ENCODE results near the gene SKA1. TPM values are rescaled to one million over a fixed set of nuclear protein-coding genes. Genes with fewer than 3 reads are reported as not detected.
A peak's percentile ranks its signal among the peaks of the same experiment; 100 is the strongest.

Gene SKA1
- total and polyA plus RNA-seq, 2 donors = 0.19 to 11.5 TPM

- H3K4me1 ChIP-seq (ENCODE audit: insufficient read depth) = no peaks in the 10 kb centered on the region
- H3K4me3 ChIP-seq (ENCODE audit: low read depth, low read length) = no peak overlapping the region
- H3K27ac ChIP-seq (ENCODE audit: low read depth) = no peak overlapping the region
- WGBS = 23% methylated on average over 2 of the region's 2 CpGs
- H3K36me3 ChIP-seq (ENCODE audit: insufficient read depth) = no peaks in the 10 kb centered on the region
- DNase-seq (ENCODE audit: extremely low spot score) = no peak
Observed at GRCh38 chr18:50360611-50361010, 14.2 kb upstream of the SKA1 start.

DNA sequence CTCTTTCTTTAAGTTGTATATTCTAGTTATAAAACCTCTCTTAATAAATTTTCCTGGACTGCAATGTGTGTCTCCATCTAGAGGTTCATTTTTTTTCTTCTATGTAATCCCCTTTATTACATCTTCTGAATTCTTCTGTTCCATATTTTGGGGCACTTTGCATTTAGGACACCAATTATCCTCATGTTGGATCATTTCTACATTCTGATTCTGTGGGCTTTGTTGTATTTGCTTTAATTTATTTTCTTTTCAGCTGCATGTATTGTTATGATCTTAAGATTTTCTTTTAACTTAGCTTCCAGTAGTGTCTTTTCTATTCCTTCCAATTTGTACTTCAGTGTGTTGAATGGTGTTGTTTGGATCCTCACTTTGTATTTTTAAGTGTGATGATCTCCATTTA is 5.2 kb upstream of the SKA1 start:
- no peak overlapping the region for H3K27ac ChIP-seq (ENCODE audit: low read depth)

GRCh38 chr18:50372743-50373142 is 2.1 kb upstream of the SKA1 start:
- Histone ChIP-seq H3K36me3 (ENCODE audit: insufficient read depth) (no peaks in the 10 kb centered on the region), H3K27ac (ENCODE audit: low read depth) (no peak overlapping the region), H3K4me3 (ENCODE audit: low read depth, low read length) (no peak overlapping the region), H3K4me1 (ENCODE audit: insufficient read depth) (no peaks in the 10 kb centered on the region)
- WGBS = 59% methylated on average over 5 of the region's 5 CpGs
- no peak for DNase-seq (ENCODE audit: extremely low spot score)

More for the DNA sequence above, 5.2 kb upstream of the SKA1 start:
- DNase-seq (ENCODE audit: extremely low spot score) = no peak
- Histone ChIP-seq H3K4me3 (ENCODE audit: low read depth, low read length) (no peak overlapping the region), H3K36me3 (ENCODE audit: insufficient read depth) (no peaks in the 10 kb centered on the region), H3K4me1 (ENCODE audit: insufficient read depth) (no peaks in the 10 kb centered on the region)

- no peak overlapping the region for H3K27ac ChIP-seq (ENCODE audit: low read depth)
- H3K4me3 ChIP-seq (ENCODE audit: low read depth, low read length) = no peak overlapping the region
- no peak for DNase-seq (ENCODE audit: extremely low spot score)
- H3K4me1 ChIP-seq (ENCODE audit: insufficient read depth) = no peaks in the 10 kb centered on the region
- H3K36me3 ChIP-seq (ENCODE audit: insufficient read depth) = no peaks in the 10 kb centered on the region
- WGBS = 76% methylated on average over 7 of the region's 7 CpGs
Observed at GRCh38 chr18:50373561-50374219, 1.2 kb upstream of the SKA1 start.

- DNase-seq (ENCODE audit: extremely low spot score) = no peak
- H3K4me3 ChIP-seq (ENCODE audit: low read depth, low read length) = peak overlapping the region; percentile 24
- no peaks in the 10 kb centered on the region for H3K4me1 ChIP-seq (ENCODE audit: insufficient read depth)
- H3K36me3 ChIP-seq (ENCODE audit: insufficient read depth) = no peaks in the 10 kb centered on the region
- H3K27ac ChIP-seq (ENCODE audit: low read depth) = peak overlapping the region; percentile 69
- WGBS = 59% methylated on average over 8 of the region's 8 CpGs
Observed at GRCh38 chr18:50374220-50374752, 560 bp upstream of the SKA1 start.

DNA sequence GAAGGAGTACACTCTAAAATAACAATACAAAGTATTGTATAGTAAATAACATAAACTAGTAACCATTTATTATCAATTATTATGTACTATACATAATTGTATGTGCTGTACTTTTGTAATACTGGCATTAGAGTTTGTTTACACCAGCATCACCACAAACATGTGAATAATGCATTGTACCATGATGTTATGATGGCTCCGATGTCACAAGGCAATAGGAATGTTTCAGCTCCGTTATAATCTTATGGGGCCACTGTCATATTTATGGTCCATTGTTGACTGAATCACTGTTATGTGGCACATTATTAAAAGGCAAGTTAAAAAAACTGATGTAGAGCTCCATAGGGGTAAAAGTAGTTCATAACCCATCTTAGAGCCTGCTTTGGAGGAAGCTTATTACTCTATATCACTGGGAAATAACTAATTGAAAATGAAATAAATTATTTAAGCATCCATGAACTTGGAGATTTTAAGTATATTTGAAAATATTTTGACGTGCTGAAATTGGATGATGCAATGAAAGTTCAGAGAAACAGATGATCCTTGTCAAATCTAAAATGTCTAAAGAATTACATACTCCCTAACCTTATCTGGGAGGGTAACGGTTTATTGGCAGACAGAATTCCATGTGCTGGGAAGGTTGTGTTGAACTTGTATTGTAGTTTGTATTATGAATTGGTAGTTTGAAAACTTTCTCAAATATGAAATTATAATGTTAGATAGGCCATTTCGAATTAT is 2.4 kb downstream of the SKA1 start:
- no peak overlapping the region for H3K27ac ChIP-seq (ENCODE audit: low read depth)
- no peaks in the 10 kb centered on the region for H3K36me3 ChIP-seq (ENCODE audit: insufficient read depth)
- no peak overlapping the region for H3K4me3 ChIP-seq (ENCODE audit: low read depth, low read length)
- no peak for DNase-seq (ENCODE audit: extremely low spot score)
- WGBS = 75% methylated on average over 5 of the region's 5 CpGs
- no peaks in the 10 kb centered on the region for H3K4me1 ChIP-seq (ENCODE audit: insufficient read depth)

GRCh38 chr18:50388988-50389387 is 14.1 kb downstream of the SKA1 start:
- 74% methylated on average over 2 of the region's 2 CpGs for WGBS
- H3K4me1 ChIP-seq (ENCODE audit: insufficient read depth) = no peaks in the 10 kb centered on the region
- H3K4me3 ChIP-seq (ENCODE audit: low read depth, low read length) = no peak overlapping the region
- no peak for DNase-seq (ENCODE audit: extremely low spot score)
- no peaks in the 10 kb centered on the region for H3K36me3 ChIP-seq (ENCODE audit: insufficient read depth)
- no peak overlapping the region for H3K27ac ChIP-seq (ENCODE audit: low read depth)

DNA sequence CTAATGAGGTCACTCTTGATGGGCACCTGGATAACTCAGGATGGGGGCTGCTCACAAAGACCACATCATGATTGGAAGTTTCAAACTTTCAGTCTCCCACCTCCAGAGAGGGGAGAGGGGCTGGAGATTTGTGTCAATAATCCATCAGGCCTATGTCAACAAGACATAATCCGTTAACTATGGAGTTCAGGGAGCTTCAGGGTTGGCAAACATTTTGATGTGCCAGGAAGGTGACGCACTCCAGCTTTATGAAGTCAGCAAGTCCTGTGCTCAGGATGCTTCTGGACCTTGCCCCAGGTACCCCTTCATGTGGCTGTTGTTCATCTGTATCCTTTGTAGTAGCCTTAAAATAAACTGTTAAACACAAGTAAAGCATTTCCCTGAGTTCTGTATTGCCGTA is 19.0 kb downstream of the SKA1 start:
- Histone ChIP-seq H3K4me3 (ENCODE audit: low read depth, low read length) (no peak overlapping the region), H3K4me1 (ENCODE audit: insufficient read depth) (no peaks in the 10 kb centered on the region), H3K27ac (ENCODE audit: low read depth) (no peak overlapping the region), H3K36me3 (ENCODE audit: insufficient read depth) (no peaks in the 10 kb centered on the region)
- no peak for DNase-seq (ENCODE audit: extremely low spot score)
- WGBS = 95% methylated on average over 3 of the region's 3 CpGs

DNA sequence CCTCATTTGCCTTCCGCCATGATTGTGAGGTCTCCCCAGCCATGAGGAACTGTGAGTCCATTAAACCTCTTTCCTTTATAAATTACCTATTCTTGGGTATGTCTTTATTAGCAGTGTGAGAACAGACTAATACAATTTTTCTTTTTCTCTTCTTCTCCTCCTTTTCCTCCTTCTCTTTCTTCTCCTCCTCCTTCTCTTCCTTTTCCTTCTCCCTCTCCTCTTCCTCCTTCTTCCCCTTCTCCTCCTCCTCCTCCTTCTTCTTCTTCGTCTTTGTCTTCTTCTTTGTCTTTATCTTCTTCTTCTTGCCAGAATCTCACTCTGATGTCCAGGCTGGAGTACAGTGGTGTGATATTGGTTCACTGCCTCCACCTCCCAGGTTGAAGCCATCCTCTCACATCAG is 20.2 kb downstream of the SKA1 start:
- WGBS = 99% methylated on average over 2 of the region's 2 CpGs
- DNase-seq (ENCODE audit: extremely low spot score) = no peak
- H3K36me3 ChIP-seq (ENCODE audit: insufficient read depth) = no peaks in the 10 kb centered on the region
- no peaks in the 10 kb centered on the region for H3K4me1 ChIP-seq (ENCODE audit: insufficient read depth)
- no peak overlapping the region for H3K27ac ChIP-seq (ENCODE audit: low read depth)
- no peak overlapping the region for H3K4me3 ChIP-seq (ENCODE audit: low read depth, low read length)

DNA sequence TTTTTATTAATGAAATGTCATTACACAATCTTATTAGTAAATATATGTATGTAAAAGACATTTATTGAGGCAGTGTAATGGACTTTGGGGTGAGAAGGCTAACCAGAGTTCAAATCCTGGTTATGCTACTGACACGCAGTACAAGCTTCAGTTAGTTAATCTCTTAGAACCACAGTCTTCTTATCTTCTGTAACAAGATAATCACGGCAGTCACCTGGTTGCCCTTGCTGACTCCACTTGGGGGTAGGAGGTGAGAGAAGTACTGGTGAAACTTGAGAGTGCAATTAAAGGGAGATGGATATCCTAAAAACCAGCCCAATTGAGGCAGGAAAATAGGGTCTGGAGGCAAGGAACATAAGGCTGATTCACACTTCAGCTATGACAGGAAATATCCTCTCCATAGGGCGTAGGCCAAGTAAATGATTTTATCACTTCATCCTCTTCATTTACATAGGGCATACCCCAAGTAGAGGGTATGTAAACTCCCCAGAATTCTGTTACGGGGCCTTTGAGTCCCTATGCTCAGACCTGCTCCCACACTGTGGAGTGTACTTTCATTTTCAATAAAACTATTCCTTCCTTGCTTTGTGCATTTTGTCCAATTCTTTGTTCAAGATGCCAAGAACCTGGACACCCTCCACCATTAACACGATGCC is 21.3 kb downstream of the SKA1 start:
- no peak overlapping the region for H3K27ac ChIP-seq (ENCODE audit: low read depth)
- whole genome bisulfite sequencing = 79% methylated on average over 5 of the region's 5 CpGs
- H3K4me1 ChIP-seq (ENCODE audit: insufficient read depth) = no peaks in the 10 kb centered on the region
- H3K4me3 ChIP-seq (ENCODE audit: low read depth, low read length) = no peak overlapping the region
- H3K36me3 ChIP-seq (ENCODE audit: insufficient read depth) = no peaks in the 10 kb centered on the region
- no peak for DNase-seq (ENCODE audit: extremely low spot score)

DNA sequence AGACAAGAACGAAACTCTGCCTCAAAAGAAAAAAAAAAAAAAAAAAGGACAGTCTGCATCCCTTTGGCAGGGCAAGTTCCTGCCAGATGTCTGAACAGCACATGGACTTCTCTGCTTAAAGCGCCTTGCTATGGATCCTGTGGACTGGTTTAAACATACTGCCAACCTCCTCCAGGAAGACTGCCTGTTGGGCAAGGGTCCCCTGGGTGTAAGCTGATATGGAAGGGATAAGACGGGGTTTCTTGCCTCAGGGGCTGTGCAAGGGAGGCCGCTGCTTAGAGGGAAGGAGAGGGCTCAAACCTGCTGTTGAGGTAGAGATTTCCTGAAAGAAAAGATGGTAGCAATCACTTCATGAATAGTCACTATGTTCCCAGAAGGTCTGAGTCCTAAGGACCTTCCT is 22.2 kb downstream of the SKA1 start:
- 83% methylated on average over 4 of the region's 4 CpGs for WGBS
- Histone ChIP-seq H3K36me3 (ENCODE audit: insufficient read depth) (no peaks in the 10 kb centered on the region), H3K4me1 (ENCODE audit: insufficient read depth) (no peaks in the 10 kb centered on the region), H3K27ac (ENCODE audit: low read depth) (no peak overlapping the region), H3K4me3 (ENCODE audit: low read depth, low read length) (no peak overlapping the region)
- no peak for DNase-seq (ENCODE audit: extremely low spot score)

- no peak overlapping the region for H3K27ac ChIP-seq (ENCODE audit: low read depth)
- no peaks in the 10 kb centered on the region for H3K36me3 ChIP-seq (ENCODE audit: insufficient read depth)
- H3K4me1 ChIP-seq (ENCODE audit: insufficient read depth) = no peaks in the 10 kb centered on the region
- no peak for DNase-seq (ENCODE audit: extremely low spot score)
- H3K4me3 ChIP-seq (ENCODE audit: low read depth, low read length) = no peak overlapping the region
- 29% methylated on average over 10 of the region's 10 CpGs for WGBS
Observed at GRCh38 chr18:50398099-50398498, 23.3 kb downstream of the SKA1 start.

DNA sequence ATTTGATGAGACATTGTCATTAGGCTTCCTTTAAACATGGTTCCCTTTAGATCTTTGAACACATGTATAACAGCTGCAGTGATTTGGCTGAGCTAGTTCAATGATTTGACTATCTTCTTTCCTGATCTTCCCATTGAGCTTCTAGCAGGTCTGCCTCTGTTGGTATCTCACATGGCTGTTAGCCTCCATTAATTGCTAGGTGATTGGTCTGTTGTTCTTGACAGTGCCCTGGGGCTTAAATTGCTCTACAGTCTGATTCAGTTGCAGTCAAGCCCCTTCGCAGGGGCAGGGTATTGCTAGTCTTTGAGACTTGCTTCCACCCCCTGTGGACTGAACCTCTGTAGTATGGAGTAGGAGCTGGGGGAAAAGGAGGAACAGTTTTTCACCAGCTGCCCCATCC is 24.1 kb downstream of the SKA1 start:
- H3K36me3 ChIP-seq (ENCODE audit: insufficient read depth) = no peaks in the 10 kb centered on the region
- H3K4me1 ChIP-seq (ENCODE audit: insufficient read depth) = no peaks in the 10 kb centered on the region
- no peak overlapping the region for H3K27ac ChIP-seq (ENCODE audit: low read depth)
- DNase-seq (ENCODE audit: extremely low spot score) = no peak
- H3K4me3 ChIP-seq (ENCODE audit: low read depth, low read length) = no peak overlapping the region
- WGBS = 98% methylated on average over 1 of the region's 1 CpG

DNA sequence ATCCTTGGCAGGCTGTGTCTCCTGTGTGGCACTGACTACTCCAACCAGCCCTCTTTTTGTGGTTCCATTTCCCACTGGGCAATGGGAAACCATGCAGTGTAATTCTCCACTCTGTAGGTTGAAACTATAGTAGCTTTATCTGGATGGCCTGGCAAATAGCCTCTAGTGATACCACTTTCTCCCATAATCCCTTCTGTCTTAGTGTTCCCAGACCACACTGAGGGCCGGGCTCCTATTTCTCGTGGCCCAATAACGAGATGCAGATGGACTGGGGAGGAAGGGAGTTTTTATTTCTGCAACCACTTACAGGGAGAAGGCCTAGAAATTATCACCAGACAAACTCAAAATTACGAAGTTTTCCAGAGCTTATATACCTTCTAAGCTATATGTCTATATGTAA is 24.7 kb downstream of the SKA1 start:
- no peaks in the 10 kb centered on the region for H3K4me1 ChIP-seq (ENCODE audit: insufficient read depth)
- H3K27ac ChIP-seq (ENCODE audit: low read depth) = no peak overlapping the region
- no peak overlapping the region for H3K4me3 ChIP-seq (ENCODE audit: low read depth, low read length)
- DNase-seq (ENCODE audit: extremely low spot score) = no peak
- 85% methylated on average over 4 of the region's 4 CpGs for WGBS
- H3K36me3 ChIP-seq (ENCODE audit: insufficient read depth) = no peaks in the 10 kb centered on the region

Measured in urinary bladder (tissue), 4 donors.